MCF 10A (cell line): ENCODE results near the gene TBC1D4. TPM values are rescaled to one million over a fixed set of nuclear protein-coding genes. Genes with fewer than 3 reads are reported as not detected.

Source experiments
- BruUV-seq: library from RNA; stranded (reverse); fragments of 400-500 nt; replicated peaks from 2 replicates; lab custom pipeline; 2021; lab: Mats Ljungman, UMichigan
- CTCF ChIA-PET: fragments of 300-600 bp; sonication (Branson Sonifier 250); formaldehyde crosslinking; extraction: SDS; loops from one replicate; lab custom pipeline; 2021; ENCODE audit warnings: antibody characterized with exemption, inconsistent platforms; lab: Yijun Ruan, JAX
- POLR2A ChIA-PET: fragments of 300-600, 350-650 bp; sonication (Branson Sonifier 250); formaldehyde crosslinking; extraction: SDS; loops from one replicate; lab custom pipeline; 2020; ENCODE audit warnings: antibody characterized with exemption, inconsistent platforms; lab: Yijun Ruan, JAX
- DNase-seq: peaks from one replicate; pipeline ENCODE4 v3.0.0-alpha.2; 2018; ENCODE audit not compliant: unreplicated experiment
- H3K27ac Mint-ChIP-seq: one replicate; pipeline ENCODE4 v1.8.0; 2022; ENCODE audit warnings: mild to moderate bottlenecking, low read depth, mixed read lengths; ENCODE audit not compliant: unreplicated experiment
- H3K27me3 Mint-ChIP-seq: one replicate; pipeline ENCODE4 v1.8.0; 2022; ENCODE audit warnings: mixed read lengths; ENCODE audit not compliant: insufficient read depth, unreplicated experiment
- H3K36me3 Mint-ChIP-seq: one replicate; pipeline ENCODE4 v1.8.0; 2022; ENCODE audit warnings: mild to moderate bottlenecking, moderate library complexity, mixed read lengths; ENCODE audit not compliant: insufficient read depth, unreplicated experiment
- H3K4me1 Mint-ChIP-seq: one replicate; pipeline ENCODE4 v1.8.0; 2022; ENCODE audit warnings: mixed read lengths; ENCODE audit not compliant: insufficient read depth, unreplicated experiment
- H3K4me3 Mint-ChIP-seq: one replicate; pipeline ENCODE4 v1.8.0; 2022; ENCODE audit warnings: mild to moderate bottlenecking, moderate library complexity, mixed read lengths; ENCODE audit not compliant: unreplicated experiment
- H3K9me3 Mint-ChIP-seq: one replicate; pipeline ENCODE4 v1.8.0; 2022; ENCODE audit warnings: mixed read lengths; ENCODE audit not compliant: unreplicated experiment
- CTCF ChIP-seq: fragments of 200-600 bp; IDR thresholded peaks from one replicate; pipeline ENCODE4 v1.8.0; 2022; ENCODE audit warnings: antibody characterized with exemption, mild to moderate bottlenecking; ENCODE audit not compliant: unreplicated experiment
- intact Hi-C: fragments of 100-400 bp; cut with micrococcal nuclease; formaldehyde crosslinking; loops from 2 replicates; pipeline ENCODE4 v1.14.1; 2022
- total RNA-seq: library from RNA; stranded (reverse); gene quantifications from 2 replicates; pipeline ENCODE4 v1.2.3, GENCODE V29; 2022

Gene TBC1D4
- total RNA-seq, 1 experiment from 2014 or later: 9.3 TPM

- intact Hi-C loops: no loop called here
- no peaks in the 10 kb centered on the region for H3K9me3 Mint-ChIP-seq
- DNase-seq: no peak
- no peak for TF ChIP-seq CTCF
- peaks cover 5% of the 10 kb centered on the region for H3K36me3 Mint-ChIP-seq
- no peak overlapping the region for H3K4me3 Mint-ChIP-seq
- H3K4me1 Mint-ChIP-seq: peaks cover 8% of the 10 kb centered on the region
- H3K27me3 Mint-ChIP-seq: no peaks in the 10 kb centered on the region
- CTCF ChIA-PET: interaction anchor here (1.0 kb wide), 1 partner anchor 34 kb away, joined by 3 read pairs; no protein-coding TSS in a partner anchor
- H3K27ac Mint-ChIP-seq: no peak overlapping the region
- POLR2A ChIA-PET: no interaction called here
- no TSS peak for BruUV-seq
These were observed 98.8 kb downstream of the TBC1D4 start for GRCh38 chr13:75383064-75383715.

DNA sequence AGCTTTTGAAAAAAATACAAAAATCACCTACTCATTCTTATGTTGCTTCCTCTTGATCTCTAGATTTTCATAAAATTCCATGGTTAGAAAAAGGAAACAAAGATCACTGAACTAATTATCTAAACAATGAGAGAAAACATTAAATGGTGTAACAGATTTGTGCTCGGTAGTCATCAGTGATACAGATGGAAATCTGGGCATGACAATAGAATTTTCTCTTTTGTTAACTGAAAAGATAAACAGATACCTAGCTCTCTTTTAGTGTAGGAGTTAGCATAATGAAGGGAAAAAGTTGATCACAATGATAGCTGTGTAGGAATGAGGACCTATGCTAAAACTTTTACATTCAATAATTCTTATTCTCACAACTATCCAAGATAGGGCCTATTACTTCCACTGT is 103.7 kb downstream of the TBC1D4 start:
- BruUV-seq: no TSS peak
- ChIA-PET POLR2A (interaction anchor here (0.9 to 1.5 kb wide), 3 partner anchors 40 to 193 kb away, joined by 3 to 4 read pairs (median 3); partner anchors contain the start of gene TBC1D4), CTCF (interaction anchor here (0.6 to 2.0 kb wide), 4 partner anchors 8 to 159 kb away, joined by 3 to 15 read pairs (median 3); partner anchors contain the start of genes COMMD6 and TBC1D4)
- no peak overlapping the region for H3K27ac Mint-ChIP-seq
- peaks cover 5% of the 10 kb centered on the region for H3K36me3 Mint-ChIP-seq
- no peak for TF ChIP-seq CTCF
- intact Hi-C loops: no loop called here
- no peak for DNase-seq
- H3K9me3 Mint-ChIP-seq: no peaks in the 10 kb centered on the region
- H3K4me3 Mint-ChIP-seq: no peak overlapping the region
- no peaks in the 10 kb centered on the region for H3K4me1 Mint-ChIP-seq
- no peaks in the 10 kb centered on the region for H3K27me3 Mint-ChIP-seq

DNA sequence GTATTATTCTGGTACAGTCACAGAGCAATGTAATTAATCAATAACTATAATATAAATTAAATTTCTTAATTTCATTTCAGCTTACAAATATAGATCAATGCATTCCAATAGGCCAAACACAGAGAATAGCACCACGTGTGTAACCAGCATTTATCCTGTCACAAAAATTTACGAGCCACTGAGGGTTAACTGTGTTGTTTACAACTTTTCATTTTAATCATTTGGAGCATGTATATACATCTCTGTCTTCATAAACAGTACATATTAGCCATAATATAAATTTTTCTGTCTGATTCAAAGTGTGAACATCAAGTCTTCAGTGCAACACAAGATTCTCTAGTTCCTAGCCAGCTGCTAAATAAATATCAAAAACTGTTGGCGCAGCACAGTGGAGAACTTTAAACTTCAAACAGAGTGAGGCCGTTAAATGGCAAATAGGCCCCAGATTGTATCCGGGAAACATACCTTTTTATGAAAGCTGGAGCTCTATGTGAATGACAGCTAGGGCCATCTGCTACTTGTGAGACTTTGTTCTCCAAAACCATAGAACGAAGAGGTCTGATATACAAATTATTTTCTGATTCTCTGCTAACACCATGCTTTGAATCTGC is 105.1 kb downstream of the TBC1D4 start:
- Mint-ChIP-seq H3K36me3 (no peaks in the 10 kb centered on the region), H3K4me3 (no peak overlapping the region), H3K27ac (no peak overlapping the region), H3K27me3 (no peaks in the 10 kb centered on the region), H3K9me3 (no peaks in the 10 kb centered on the region), H3K4me1 (no peaks in the 10 kb centered on the region)
- intact Hi-C loops: no loop called here
- no peak for DNase-seq
- TF ChIP-seq CTCF: no peak
- POLR2A ChIA-PET: interaction anchor here (1.7 kb wide), 1 partner anchor 105 kb away, joined by 6 read pairs; the partner anchor contains the start of gene TBC1D4
- CTCF ChIA-PET: interaction anchor here (1.2 to 13.0 kb wide), 2 partner anchors 107 to 174 kb away, joined by 3 to 176 read pairs; partner anchors contain the start of gene TBC1D4
- BruUV-seq: no TSS peak

- Mint-ChIP-seq H3K4me3 (no peak overlapping the region), H3K27me3 (no peaks in the 10 kb centered on the region), H3K36me3 (no peaks in the 10 kb centered on the region), H3K4me1 (no peaks in the 10 kb centered on the region), H3K9me3 (no peaks in the 10 kb centered on the region), H3K27ac (no peak overlapping the region)
- TF ChIP-seq CTCF: no peak
- no TSS peak for BruUV-seq
- ChIA-PET POLR2A (interaction anchor here (0.6 to 1.7 kb wide), 3 partner anchors 10 to 107 kb away, joined by 3 to 6 read pairs (median 4); partner anchors contain the start of gene TBC1D4), CTCF (interaction anchor here (0.7 to 13.0 kb wide), 4 partner anchors 13 to 163 kb away, joined by 3 to 176 read pairs (median 4); partner anchors contain the start of genes COMMD6 and TBC1D4)
- intact Hi-C loops: no loop called here
- DNase-seq: no peak
These were observed 106.6 kb downstream of the TBC1D4 start for GRCh38 chr13:75375329-75375728.
